Liver (tissue), 3 donors: Measurements from ENCODE around the gene FAM72B.
"Not testable (repeated sequence)": the region's sequence is repeated elsewhere in the genome, so short reads cannot be mapped to it uniquely, and the experiment has no call there.

Experiments used
- ATF3 ChIP-seq: IDR thresholded peaks from 2 replicates; pipeline ENCODE4 v1.6.1; 2016; ENCODE audit warnings: antibody characterized with exemption
- CTCF ChIP-seq: fragments of 150-350 bp; IDR thresholded peaks from 2 replicates; pipeline ENCODE4 v1.5.1; 2017; ENCODE audit warnings: improper control_type of control experiment, low read depth, low read length; ENCODE audit not compliant: missing input control
- GABPA ChIP-seq, 2 donors: IDR thresholded peaks in 1 of 2; conservative IDR thresholded peaks in 1 of 2; 2 replicates each; pipeline ENCODE4 v1.6.1; 2016; ENCODE audit warnings: antibody characterized with exemption in 2 of 2, mild to moderate bottlenecking in 1 of 2, moderate library complexity in 1 of 2
- HNF4G ChIP-seq: IDR thresholded peaks from 2 replicates; pipeline ENCODE4 v1.6.1; 2016; ENCODE audit warnings: antibody characterized with exemption
- JUND ChIP-seq, 2 donors: IDR thresholded peaks; 2 replicates each; pipeline ENCODE4 v1.6.1; 2016; ENCODE audit warnings: antibody characterized with exemption in 2 of 2
- MAX ChIP-seq: IDR thresholded peaks from 2 replicates; pipeline ENCODE4 v1.6.1; 2016; ENCODE audit warnings: antibody characterized with exemption
- ZBTB33 ChIP-seq: IDR thresholded peaks from 2 replicates; pipeline ENCODE4 v1.6.1; 2016; ENCODE audit warnings: antibody characterized with exemption
- donor health status: healthy.
- donor health status: healthy.

GRCh38 chr1:121200232-121200631 is 16.1 kb upstream of the FAM72B start:
- not testable (repeated sequence) for TF ChIP-seq CTCF; HNF4G; ZBTB33; GABPA (IDR thresholded peaks at IDR 0.05 in 1 of 2, conservative IDR thresholded peaks at IDR 0.05 in 1 of 2); MAX; JUND (IDR thresholded peaks at IDR 0.05); ATF3
